SU-DHL-6 (cell line): ENCODE results near the gene FAM131B.

Experiments used
- H2AFZ ChIP-seq: fragments of 200-600 bp; sonication (generic); 2 replicates; pipeline ENCODE4 v1.6.1; 2014; ENCODE audit warnings: low read depth, mild to moderate bottlenecking, moderate library complexity, mixed read lengths, antibody characterized with exemption, low read length; ENCODE audit not compliant: severe bottlenecking
- H3F3A ChIP-seq: fragments of 200-600 bp; shearing (Covaris generic); 2 replicates; pipeline ENCODE4 v1.6.0; 2016; ENCODE audit warnings: antibody characterized with exemption, mild to moderate bottlenecking; ENCODE audit not compliant: insufficient read depth
- H3K27ac ChIP-seq: fragments of 200-600 bp; sonication (generic); 2 replicates; pipeline ENCODE4 v1.5.1; 2016; ENCODE audit warnings: low read depth, mild to moderate bottlenecking, low read length, moderate library complexity, mixed read lengths
- H3K27me3 ChIP-seq: fragments of 200-600 bp; sonication (generic), shearing (Covaris generic); 2 replicates; pipeline ENCODE4 v1.6.0; 2014; ENCODE audit warnings: mild to moderate bottlenecking, low read length
- H3K36me3 ChIP-seq: fragments of 200-600 bp; sonication (generic); 2 replicates; pipeline ENCODE4 v1.6.1; 2014; ENCODE audit warnings: mild to moderate bottlenecking, low read length, mixed read lengths
- H3K4me2 ChIP-seq: fragments of 300-600, 200-600 bp; shearing (Covaris generic), sonication (generic); 2 replicates; pipeline ENCODE4 v1.6.0; 2014; ENCODE audit warnings: low read length, low read depth, mild to moderate bottlenecking; ENCODE audit not compliant: poor library complexity, severe bottlenecking
- H3K4me3 ChIP-seq: fragments of 200-600 bp; sonication (generic); 2 replicates; pipeline ENCODE4 v1.5.1; 2014; ENCODE audit warnings: antibody characterized with exemption, low read length, mild to moderate bottlenecking, mixed read lengths; ENCODE audit not compliant: insufficient read depth, poor library complexity, severe bottlenecking
- H3K79me2 ChIP-seq: fragments of 200-600 bp; sonication (generic); 2 replicates; pipeline ENCODE4 v1.6.1; 2014; ENCODE audit warnings: mild to moderate bottlenecking, low read length, moderate library complexity; ENCODE audit not compliant: insufficient read depth
- H3K9ac ChIP-seq: fragments of 200-600 bp; sonication (generic); 2 replicates; pipeline ENCODE4 v1.7.0; 2014; ENCODE audit warnings: mild to moderate bottlenecking, low read length
- H3K9me2 ChIP-seq: fragments of 200-600 bp; sonication (generic); replicated peaks from 2 replicates; pipeline ENCODE4 v1.6.1; 2014; ENCODE audit warnings: low read length; ENCODE audit not compliant: insufficient read depth
- H3K9me3 ChIP-seq: fragments of 200-600 bp; sonication (generic); 2 replicates; pipeline ENCODE4 v1.6.1; 2014; ENCODE audit warnings: low read length, mixed read lengths; ENCODE audit not compliant: insufficient read depth
- H4K20me1 ChIP-seq: fragments of 200-600 bp; sonication (generic); 2 replicates; pipeline ENCODE4 v1.6.1; 2014; ENCODE audit warnings: low read depth, mild to moderate bottlenecking, antibody characterized with exemption, low read length, moderate library complexity, mixed read lengths
- CTCF ChIP-seq: fragments of 200-600 bp; sonication (generic); IDR thresholded peaks from one replicate; pipeline ENCODE4 v1.5.1; 2017; ENCODE audit warnings: antibody characterized with exemption, mild to moderate bottlenecking, low read length, moderate library complexity; ENCODE audit not compliant: insufficient read depth, poor library complexity, severe bottlenecking
- EZH2phosphoT487 ChIP-seq: fragments of 200-600 bp; sonication (generic), shearing (Covaris generic); conservative IDR thresholded peaks from 2 replicates; pipeline ENCODE4 v1.6.1; 2018; ENCODE audit warnings: mild to moderate bottlenecking, antibody characterized with exemption, low read length, moderate library complexity, mixed read lengths

FAM131B gene

GRCh38 chr7:143382126-143382790, 19.7 kb upstream of the FAM131B start:
- no peak overlapping the region for H3K4me3 ChIP-seq
- no peaks in the 10 kb centered on the region for H3F3A ChIP-seq
- TF ChIP-seq EZH2phosphoT487 (no peak), CTCF (no peak)
- H3K9me2 ChIP-seq: no peaks in the 10 kb centered on the region
- H4K20me1 ChIP-seq: no peaks in the 10 kb centered on the region
- no peak overlapping the region for H3K4me2 ChIP-seq
- H3K9me3 ChIP-seq: no peaks in the 10 kb centered on the region
- no peak overlapping the region for H3K9ac ChIP-seq
- H3K36me3 ChIP-seq: no peaks in the 10 kb centered on the region
- H3K27ac ChIP-seq: no peak overlapping the region
- no peaks in the 10 kb centered on the region for H3K79me2 ChIP-seq
- no peak overlapping the region for H2AFZ ChIP-seq
- no peaks in the 10 kb centered on the region for H3K27me3 ChIP-seq

- Histone ChIP-seq H3K9ac (peak overlapping the region; percentile 69), H3K4me2 (peak overlapping the region; percentile 77), H2AFZ (peak overlapping the region; percentile 39), H3K4me3 (peak overlapping the region; percentile 65), H3K9me3 (no peaks in the 10 kb centered on the region), H3K9me2 (no peaks in the 10 kb centered on the region), H3K79me2 (no peaks in the 10 kb centered on the region), H3K27ac (no peak overlapping the region), H3K36me3 (no peaks in the 10 kb centered on the region), H3F3A (no peaks in the 10 kb centered on the region), H4K20me1 (no peaks in the 10 kb centered on the region), H3K27me3 (no peaks in the 10 kb centered on the region)
- no peak for TF ChIP-seq CTCF
- no peak for TF ChIP-seq EZH2phosphoT487
Measured at GRCh38 chr7:143381427-143382125, 19.1 kb upstream of the FAM131B start.

GRCh38 chr7:143380646-143381426, 18.3 kb upstream of the FAM131B start, which contains the start of gene ZYX:
ZYX (plus strand) TSS chr7:143381345; CDS start chr7:143381572, 227 bp downstream.
- Histone ChIP-seq H3K79me2 (no peaks in the 10 kb centered on the region), H3K27me3 (no peaks in the 10 kb centered on the region), H3K4me3 (peak within 1 kb of the TSS; percentile 65), H4K20me1 (no peaks in the 10 kb centered on the region), H3K4me2 (peak within 1 kb of the TSS; percentile 77), H3K9me2 (no peaks in the 10 kb centered on the region), H2AFZ (peak within 1 kb of the TSS; percentile 95), H3K36me3 (no peaks in the 10 kb centered on the region), H3F3A (no peaks in the 10 kb centered on the region), H3K9ac (peak within 1 kb of the TSS; percentile 69), H3K27ac (no peak within 1 kb of the TSS), H3K9me3 (no peaks in the 10 kb centered on the region)
- TF ChIP-seq CTCF (no peak), EZH2phosphoT487 (no peak)
